GM19193 (cell line): ENCODE data around the gene ZNF25.

Experiments used
- POLR2A ChIP-seq: IDR thresholded peaks from 4 replicates; pipeline ENCODE4 v1.6.1; 2011; ENCODE audit not compliant: insufficient read depth, insufficient read length; ENCODE audit errors: extremely low read depth

The ZNF25 gene

DNA sequence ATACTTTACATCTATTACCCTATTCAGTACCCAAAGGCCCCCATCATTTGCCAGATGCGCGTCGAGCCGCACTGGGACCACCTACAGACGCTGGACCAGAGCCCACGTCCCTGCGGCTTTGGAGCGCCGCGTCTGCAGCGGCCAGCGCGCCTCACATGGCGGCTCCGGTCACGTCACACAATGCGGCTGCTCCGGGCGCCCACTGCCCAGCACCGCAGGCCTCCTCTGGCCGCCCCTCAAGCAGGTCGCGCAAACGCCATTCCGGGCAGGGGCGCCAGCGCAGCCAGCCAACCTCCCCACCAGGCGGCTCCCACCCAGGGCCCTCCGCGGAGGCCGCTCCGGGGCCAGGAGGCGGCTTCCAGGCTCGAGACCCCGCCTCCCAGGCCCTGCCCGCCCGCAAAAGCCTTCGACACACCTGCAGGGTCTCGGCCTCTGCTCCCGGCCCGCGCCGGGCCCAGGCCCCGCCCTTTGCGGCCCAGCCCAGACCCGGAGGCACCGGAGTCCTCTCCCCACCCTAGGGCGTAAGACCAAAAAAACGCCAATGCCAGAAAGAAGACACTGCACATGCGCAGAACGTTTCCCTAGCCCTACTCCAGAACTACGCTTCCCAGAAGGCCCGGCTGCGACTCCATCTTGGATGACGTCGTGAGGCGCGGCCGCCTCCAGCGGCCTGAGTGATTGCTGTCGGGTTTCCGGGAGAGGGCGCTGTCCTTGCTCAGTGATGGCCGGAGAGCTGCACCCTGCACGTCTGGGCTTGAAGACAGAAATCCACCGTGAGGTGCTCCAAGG is at the start of gene ZNF25:
TSS of gene ZNF25 (minus strand) at position 557 of the 789 bp plus-strand sequence. CDS start 4,925 bp downstream, outside the sequence.
- peak; percentile 79 for TF ChIP-seq POLR2A

- TF ChIP-seq POLR2A, result no peak
These were observed 48.8 kb upstream of the ZNF25 start for GRCh38 chr10:38025283-38025682.

DNA sequence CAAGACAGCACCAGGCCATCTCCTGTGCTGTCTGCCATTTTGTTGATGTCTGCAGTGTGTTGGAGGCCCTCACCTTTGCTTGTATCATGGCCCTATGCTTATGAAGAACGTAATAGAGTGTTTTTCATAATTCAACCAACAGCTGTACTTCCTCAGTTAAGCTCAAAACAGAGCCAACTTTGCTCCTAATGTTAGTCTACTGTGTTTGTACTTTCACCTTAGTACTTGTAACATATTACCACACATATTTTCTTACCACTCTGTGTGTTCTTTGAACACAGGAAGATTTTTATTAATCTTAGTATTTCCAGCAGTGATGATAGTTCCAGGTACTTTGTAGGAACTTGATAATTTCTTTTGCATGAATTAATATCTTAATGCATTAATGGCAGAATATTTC is 39.9 kb upstream of the ZNF25 start:
- TF ChIP-seq POLR2A, result no peak

DNA sequence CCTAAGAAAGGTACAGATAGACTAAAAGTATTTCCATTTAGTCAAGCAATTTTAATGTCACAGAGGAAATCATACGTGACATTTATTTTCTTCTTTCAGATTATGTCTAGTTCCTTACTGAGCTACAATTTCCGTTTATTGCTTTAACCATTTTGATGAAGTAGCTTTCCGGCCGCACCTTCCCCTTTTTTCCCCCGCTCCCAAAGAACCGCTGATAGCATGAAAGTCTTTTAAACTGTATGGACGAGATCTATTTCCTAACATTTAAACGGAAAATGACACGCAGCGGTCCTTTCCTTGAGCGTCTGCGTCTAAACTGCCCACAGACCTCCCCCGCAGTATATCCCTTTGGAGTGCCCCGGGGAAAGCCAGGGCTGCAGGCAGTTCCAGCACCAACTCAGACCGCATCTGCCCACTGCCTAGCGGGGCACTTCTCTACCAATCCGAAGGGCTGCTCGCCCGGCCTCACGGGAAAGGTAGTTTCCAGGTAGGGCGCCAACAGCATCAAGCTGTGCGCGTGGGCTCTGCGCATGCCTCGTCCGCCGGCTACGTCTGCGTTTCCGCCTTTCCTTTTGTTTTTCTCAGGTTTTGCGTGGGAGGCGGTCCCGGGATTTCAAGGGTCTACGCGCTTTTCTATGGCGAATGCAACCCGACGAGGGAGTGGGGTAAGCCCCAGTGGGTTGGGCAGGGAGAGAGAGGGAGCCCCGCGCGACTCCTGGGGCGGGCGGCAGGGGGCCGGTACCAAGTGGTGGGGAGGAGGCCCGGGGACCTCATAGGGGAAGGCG is 33.9 kb upstream of the ZNF25 start, which contains the start of gene ZNF33A:
TSS of gene ZNF33A (plus strand) at position 557 of the 785 bp plus-strand sequence. CDS start 1,667 bp downstream, outside the sequence.
- TF ChIP-seq POLR2A, result peak; percentile 68

GRCh38 chr10:38007991-38008390 is 31.5 kb upstream of the ZNF25 start:
- no peak for TF ChIP-seq POLR2A

DNA sequence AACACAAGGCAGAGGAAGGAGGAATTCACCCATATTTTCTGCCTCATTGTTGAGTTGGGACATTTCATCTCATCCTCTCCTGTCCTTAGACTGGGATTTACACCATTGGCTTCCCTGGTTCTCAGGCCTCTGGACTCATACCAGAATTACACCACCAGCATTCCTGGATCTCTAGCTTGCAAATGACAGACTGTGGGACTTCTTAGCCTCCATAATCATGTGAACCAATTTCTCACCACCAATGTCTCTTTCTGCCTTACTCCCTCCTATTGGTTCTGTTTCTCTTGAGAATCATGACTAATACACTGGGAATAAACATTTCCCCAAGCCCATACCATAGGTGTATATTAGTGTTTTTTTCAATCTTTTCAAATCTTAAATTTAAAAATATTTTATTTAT is 31.1 kb upstream of the ZNF25 start:
- TF ChIP-seq POLR2A, result no peak

GRCh38 chr10:38003588-38003987 is 27.1 kb upstream of the ZNF25 start:
- TF ChIP-seq POLR2A, result no peak

DNA sequence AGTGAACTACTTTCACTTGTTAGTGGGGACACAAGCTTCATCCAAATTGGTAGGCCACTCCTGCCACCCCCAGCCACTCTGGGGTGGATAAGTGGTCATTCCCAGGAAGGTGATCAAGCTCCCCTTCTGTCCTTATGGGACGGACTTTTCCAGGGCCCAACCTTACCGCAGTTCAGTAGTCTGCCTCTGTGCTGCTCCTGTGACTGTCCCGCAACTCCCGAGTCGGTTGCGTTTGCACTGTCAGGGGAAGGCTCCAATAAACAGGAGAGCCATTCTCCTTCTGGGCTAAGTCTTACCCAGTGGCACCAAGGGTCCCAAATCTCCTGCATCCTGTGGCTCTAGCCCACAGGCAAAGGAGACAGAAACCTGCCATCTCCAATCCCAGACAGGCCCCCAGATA is 26.6 kb upstream of the ZNF25 start:
- TF ChIP-seq POLR2A, result no peak

GRCh38 chr10:37992083-37992482 is 15.6 kb upstream of the ZNF25 start:
- no peak for TF ChIP-seq POLR2A

GRCh38 chr10:37991655-37992054 is 15.2 kb upstream of the ZNF25 start:
- TF ChIP-seq POLR2A, result no peak

- TF ChIP-seq POLR2A, result no peak
These were observed 395 bp upstream of the ZNF25 start for GRCh38 chr10:37976880-37977203.

DNA sequence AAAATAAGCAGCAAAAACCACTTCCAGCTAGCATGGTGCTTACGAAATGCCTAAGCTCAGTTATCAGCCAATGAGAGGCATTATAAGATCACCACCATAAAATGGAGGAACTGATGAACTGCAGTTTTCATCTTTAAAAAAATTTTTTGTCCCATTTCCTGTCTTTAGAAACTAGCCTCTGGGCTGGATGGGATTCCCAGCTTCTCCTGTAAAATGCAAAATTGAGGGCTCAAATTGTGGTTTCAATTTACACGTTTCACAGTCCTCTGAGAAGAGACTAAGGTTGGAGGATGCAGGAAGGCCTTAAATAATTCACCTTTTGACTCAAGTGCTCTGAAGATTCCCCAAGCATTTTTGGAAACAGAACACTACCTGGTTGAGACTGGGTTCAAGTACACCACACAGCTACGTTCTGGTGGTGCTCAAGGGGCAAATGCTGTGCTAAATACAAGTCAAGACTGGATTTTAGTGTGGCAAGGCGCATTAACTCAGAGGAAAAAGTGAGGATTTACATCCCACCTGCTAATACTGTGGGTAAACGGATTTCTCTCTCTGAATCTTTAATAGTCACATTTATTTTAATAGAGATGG is 951 bp downstream of the ZNF25 start:
- TF ChIP-seq POLR2A, result no peak

- TF ChIP-seq POLR2A, result no peak
These were observed 4.1 kb downstream of the ZNF25 start for GRCh38 chr10:37972396-37972795.

DNA sequence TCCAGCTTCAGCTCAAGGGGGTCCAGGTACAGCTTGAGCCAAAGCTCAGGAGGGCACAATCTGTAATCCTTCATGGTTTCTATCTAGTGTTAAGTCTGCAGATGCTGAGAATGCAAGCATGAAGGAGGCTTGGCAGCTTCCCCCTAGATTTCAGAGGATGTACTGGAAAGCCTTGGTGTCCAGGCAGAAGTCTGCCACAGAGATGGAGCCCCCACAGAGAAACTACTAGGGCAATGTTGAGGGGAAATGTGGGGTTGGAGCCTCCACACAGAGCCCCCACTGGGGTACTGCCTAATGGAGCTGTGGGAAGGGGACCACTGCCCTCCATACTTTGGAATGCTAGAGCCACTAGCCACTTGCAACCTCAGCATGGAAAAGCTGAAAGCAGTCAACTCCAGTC is 11.4 kb downstream of the ZNF25 start:
- TF ChIP-seq POLR2A, result no peak

DNA sequence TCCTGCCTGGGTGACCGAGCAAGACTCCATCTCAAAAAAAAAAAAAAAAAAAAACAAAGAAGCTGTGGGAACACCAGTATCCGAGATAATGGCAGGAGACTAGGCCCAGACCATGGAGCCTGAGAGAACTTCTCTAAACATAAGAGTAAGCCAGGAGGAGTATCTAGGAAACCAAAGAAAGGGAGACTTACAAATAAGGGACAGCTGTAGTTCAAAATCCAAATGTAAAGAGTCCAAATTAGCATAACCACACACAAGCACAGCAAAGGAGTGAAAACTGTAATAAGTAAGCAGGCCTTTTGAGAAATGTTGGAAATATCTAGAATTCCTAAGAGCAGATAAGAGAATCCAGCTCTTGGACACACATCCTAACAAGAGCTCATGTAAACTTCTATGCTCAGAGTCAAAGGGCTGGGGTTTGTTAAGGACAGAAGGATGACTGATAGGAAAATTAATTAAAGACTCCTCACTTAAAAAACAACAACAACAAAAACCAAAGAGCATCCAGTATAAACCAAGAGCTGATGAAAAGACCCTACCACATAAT is 15.8 kb downstream of the ZNF25 start:
- TF ChIP-seq POLR2A, result no peak

GRCh38 chr10:37957841-37958240 is 18.6 kb downstream of the ZNF25 start:
- no peak for TF ChIP-seq POLR2A

DNA sequence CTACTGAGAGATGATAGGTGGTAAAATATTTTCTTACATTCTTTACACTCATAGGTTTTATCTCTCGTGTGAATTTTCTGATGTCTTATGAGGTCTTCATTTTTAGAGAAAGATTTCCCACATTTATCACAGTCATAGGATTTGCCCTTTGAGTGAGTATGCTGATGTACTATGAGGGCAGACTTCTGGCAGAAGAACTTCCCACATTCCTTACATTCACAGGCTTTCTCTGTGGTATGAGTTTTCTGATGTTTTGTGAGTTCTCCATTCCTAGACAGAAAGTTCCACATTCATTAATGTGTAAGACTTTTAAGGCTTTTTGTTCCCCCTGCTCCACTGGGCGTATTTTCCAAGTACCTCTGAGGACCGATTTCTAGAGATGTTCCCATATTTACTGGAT is 23.5 kb downstream of the ZNF25 start:
- no peak for TF ChIP-seq POLR2A
